ENCODE measurements around the gene CHMP4B. TPM values are rescaled to one million over a fixed set of nuclear protein-coding genes. Genes with fewer than 3 reads are reported as not detected.

Gene CHMP4B
- total RNA-seq, 1 donor from 2014 or later: 137 TPM

DNA sequence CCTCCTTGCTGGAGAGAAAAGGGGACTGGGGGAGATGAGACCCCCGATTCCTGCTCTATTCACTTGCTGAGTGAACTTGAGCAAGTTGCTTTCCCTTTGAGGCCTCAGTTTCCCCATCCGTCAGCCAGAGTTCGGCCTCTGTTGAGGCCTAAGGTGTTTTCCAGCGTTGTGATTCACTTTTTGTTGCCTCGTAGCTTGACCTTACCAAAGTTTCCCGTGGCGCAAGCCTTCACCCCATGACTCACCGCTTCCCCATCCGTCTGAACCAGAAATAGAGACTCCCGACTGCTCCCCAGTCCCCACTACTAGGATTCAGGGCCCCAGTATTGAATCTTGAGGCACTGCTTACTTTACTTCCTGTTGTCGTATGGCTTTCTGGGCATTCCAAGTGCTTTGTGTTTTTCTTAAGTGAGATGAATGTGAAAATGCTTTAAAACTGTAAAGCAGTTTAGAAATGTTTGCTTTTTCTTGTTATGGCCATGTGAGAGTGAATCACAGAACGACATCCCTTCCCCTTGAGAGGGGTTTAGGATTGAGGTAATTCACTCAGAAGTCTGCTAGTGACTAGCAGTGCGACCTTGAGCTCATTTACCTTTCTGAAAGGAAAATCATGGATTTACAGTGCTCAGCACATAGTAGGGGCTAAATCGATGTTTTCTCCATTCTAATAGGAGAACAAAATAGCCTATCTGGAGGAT is 1.2 kb downstream of the CHMP4B start:
- Mint-ChIP-seq H3K27ac (peak overlapping the region; percentile 95), H3K4me1 (ENCODE audit: low read depth) (peaks cover 29% of the 10 kb centered on the region), H3K27me3 (no peaks in the 10 kb centered on the region), H3K9me3 (ENCODE audit: low read depth) (no peaks in the 10 kb centered on the region), H3K36me3 (ENCODE audit: insufficient read depth) (peaks cover 4% of the 10 kb centered on the region), H3K4me3 (ENCODE audit: low read depth) (peak overlapping the region; percentile 91)
- no peak for DNase-seq (ENCODE audit: low spot score, unreplicated experiment)
- TF ChIP-seq, protein P1, sequence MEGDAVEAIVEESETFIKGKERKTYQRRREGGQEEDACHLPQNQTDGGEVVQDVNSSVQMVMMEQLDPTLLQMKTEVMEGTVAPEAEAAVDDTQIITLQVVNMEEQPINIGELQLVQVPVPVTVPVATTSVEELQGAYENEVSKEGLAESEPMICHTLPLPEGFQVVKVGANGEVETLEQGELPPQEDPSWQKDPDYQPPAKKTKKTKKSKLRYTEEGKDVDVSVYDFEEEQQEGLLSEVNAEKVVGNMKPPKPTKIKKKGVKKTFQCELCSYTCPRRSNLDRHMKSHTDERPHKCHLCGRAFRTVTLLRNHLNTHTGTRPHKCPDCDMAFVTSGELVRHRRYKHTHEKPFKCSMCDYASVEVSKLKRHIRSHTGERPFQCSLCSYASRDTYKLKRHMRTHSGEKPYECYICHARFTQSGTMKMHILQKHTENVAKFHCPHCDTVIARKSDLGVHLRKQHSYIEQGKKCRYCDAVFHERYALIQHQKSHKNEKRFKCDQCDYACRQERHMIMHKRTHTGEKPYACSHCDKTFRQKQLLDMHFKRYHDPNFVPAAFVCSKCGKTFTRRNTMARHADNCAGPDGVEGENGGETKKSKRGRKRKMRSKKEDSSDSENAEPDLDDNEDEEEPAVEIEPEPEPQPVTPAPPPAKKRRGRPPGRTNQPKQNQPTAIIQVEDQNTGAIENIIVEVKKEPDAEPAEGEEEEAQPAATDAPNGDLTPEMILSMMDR (IDR thresholded peaks at IDR 0.05; ENCODE audit: unreplicated experiment): no peak

DNA sequence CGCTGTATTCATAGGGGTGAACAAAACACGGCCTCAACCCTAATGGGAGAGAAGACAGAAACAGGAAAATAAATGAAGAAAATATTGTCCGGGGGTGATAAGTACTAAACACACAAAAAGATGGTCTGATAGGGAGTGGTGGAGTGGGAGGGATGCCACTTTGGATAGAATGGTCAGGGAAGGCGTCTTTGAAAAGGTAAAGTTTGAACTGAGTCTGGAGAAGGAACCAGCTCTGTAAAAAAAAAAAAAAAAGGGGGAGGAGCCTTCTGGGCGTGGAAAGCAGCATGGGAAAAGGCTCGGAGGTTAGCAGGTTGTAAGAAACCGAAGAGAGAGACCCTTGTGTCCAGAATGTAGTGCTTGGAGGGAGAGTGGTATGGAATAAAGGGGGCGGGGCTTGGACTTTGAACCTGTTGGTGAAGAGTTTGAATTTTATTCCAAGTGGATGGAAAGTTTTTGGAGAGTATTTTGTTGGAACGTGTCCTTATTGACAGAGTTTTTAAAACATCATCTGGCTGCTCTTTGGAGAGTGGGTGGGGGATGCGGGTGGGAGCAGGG is 1.8 kb downstream of the CHMP4B start:
- Mint-ChIP-seq H3K27me3 (no peaks in the 10 kb centered on the region), H3K9me3 (ENCODE audit: low read depth) (no peaks in the 10 kb centered on the region), H3K27ac (peak overlapping the region; percentile 95), H3K4me1 (ENCODE audit: low read depth) (peaks cover 34% of the 10 kb centered on the region), H3K36me3 (ENCODE audit: insufficient read depth) (peaks cover 4% of the 10 kb centered on the region), H3K4me3 (ENCODE audit: low read depth) (peak overlapping the region; percentile 91)
- TF ChIP-seq, protein P1 (IDR thresholded peaks at IDR 0.05; ENCODE audit: unreplicated experiment): no peak
- no peak for DNase-seq (ENCODE audit: low spot score, unreplicated experiment)

DNA sequence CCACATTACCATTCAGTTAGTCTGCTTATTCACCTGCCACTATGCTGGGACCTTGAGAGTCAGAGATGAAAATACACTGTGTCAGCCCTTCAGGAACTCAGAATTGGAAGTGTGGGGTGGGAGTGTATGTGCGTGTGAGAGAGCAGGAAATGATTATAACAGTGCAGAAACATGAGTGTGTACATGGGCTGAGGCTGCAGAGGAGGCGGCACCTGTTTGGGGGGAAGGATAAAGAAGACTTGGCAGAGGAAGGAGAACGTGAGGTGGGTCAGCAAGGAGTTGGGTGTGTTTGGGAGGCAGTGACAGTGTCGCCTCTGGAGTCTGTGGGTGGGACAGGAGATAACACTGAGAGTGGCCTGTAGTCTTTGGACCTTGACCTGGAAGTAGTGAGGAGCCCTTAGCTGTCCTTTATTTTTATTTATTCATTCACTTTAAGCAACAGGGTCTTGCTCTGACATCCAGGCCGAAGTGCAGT is 3.1 kb downstream of the CHMP4B start:
- peak overlapping the region; percentile 12 for H3K4me3 Mint-ChIP-seq (ENCODE audit: low read depth)

DNA sequence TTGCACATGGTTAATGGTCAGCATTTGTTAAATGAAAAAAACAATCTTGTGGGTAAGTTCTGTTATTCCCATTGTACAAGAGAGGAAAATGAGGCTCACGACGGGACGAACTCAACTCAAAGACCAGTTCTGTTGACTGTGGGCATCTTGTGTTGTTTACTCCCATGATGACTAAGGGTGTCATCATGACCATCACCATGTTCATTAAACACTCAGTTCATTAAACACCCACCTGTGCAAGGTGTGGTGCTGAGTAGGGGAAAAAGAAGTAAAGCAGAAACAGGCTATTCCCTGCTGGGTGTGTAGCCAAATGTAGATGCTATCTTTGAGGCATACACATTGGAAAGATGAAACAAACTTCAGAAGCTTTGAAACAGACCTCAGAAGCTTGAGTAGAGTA is 4.5 kb downstream of the CHMP4B start:
- no peak overlapping the region for H3K27ac Mint-ChIP-seq
- no peak for DNase-seq (ENCODE audit: low spot score, unreplicated experiment)
- H3K27me3 Mint-ChIP-seq: no peaks in the 10 kb centered on the region
- H3K36me3 Mint-ChIP-seq (ENCODE audit: insufficient read depth): peaks cover 4% of the 10 kb centered on the region
- TF ChIP-seq, protein P1 (IDR thresholded peaks at IDR 0.05; ENCODE audit: unreplicated experiment): no peak
- peaks cover 41% of the 10 kb centered on the region for H3K4me1 Mint-ChIP-seq (ENCODE audit: low read depth)
- no peaks in the 10 kb centered on the region for H3K9me3 Mint-ChIP-seq (ENCODE audit: low read depth)
- no peak overlapping the region for H3K4me3 Mint-ChIP-seq (ENCODE audit: low read depth)

More for the DNA sequence above, 3.1 kb downstream of the CHMP4B start:
- DNase-seq (ENCODE audit: low spot score, unreplicated experiment): no peak
- Mint-ChIP-seq H3K9me3 (ENCODE audit: low read depth) (no peaks in the 10 kb centered on the region), H3K36me3 (ENCODE audit: insufficient read depth) (peaks cover 4% of the 10 kb centered on the region), H3K27me3 (no peaks in the 10 kb centered on the region), H3K4me1 (ENCODE audit: low read depth) (peaks cover 37% of the 10 kb centered on the region), H3K27ac (peak overlapping the region; percentile 8)
- TF ChIP-seq, protein P1 (IDR thresholded peaks at IDR 0.05; ENCODE audit: unreplicated experiment): no peak

DNA sequence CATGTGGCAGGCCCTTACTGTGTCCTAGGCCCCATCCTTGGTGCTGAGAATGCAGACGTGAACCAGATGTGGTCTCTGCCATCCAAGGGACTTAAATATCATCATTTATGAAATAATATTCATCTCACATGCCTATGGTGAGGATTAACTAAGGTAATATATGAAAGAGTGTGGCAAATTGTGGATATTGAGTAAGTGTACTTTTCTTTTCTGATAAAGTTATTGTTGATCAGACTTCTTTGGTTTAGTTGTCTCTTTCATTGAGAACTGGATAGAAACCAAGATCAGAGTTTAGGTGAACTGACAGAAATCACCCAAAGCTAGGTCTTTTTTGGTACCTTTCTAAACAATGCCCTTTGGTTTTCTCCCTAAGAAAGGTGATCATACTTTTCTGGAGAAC is 5.0 kb downstream of the CHMP4B start:
- TF ChIP-seq, protein P1 (IDR thresholded peaks at IDR 0.05; ENCODE audit: unreplicated experiment): no peak
- no peak for DNase-seq (ENCODE audit: low spot score, unreplicated experiment)
- Mint-ChIP-seq H3K27ac (no peak overlapping the region), H3K4me3 (ENCODE audit: low read depth) (no peak overlapping the region), H3K9me3 (ENCODE audit: low read depth) (no peaks in the 10 kb centered on the region), H3K27me3 (no peaks in the 10 kb centered on the region), H3K4me1 (ENCODE audit: low read depth) (peaks cover 41% of the 10 kb centered on the region), H3K36me3 (ENCODE audit: insufficient read depth) (peaks cover 4% of the 10 kb centered on the region)
